HG03060 (cell line): ENCODE measurements around the gene HEBP1.

Experiments
- ATAC-seq: cut with Tn5 transposase; IDR thresholded peaks from one replicate; pipeline ENCODE4 v1.9.1; 2021; ENCODE audit warnings: low read depth, moderate number of reproducible peaks; ENCODE audit not compliant: unreplicated experiment

HEBP1 gene

DNA sequence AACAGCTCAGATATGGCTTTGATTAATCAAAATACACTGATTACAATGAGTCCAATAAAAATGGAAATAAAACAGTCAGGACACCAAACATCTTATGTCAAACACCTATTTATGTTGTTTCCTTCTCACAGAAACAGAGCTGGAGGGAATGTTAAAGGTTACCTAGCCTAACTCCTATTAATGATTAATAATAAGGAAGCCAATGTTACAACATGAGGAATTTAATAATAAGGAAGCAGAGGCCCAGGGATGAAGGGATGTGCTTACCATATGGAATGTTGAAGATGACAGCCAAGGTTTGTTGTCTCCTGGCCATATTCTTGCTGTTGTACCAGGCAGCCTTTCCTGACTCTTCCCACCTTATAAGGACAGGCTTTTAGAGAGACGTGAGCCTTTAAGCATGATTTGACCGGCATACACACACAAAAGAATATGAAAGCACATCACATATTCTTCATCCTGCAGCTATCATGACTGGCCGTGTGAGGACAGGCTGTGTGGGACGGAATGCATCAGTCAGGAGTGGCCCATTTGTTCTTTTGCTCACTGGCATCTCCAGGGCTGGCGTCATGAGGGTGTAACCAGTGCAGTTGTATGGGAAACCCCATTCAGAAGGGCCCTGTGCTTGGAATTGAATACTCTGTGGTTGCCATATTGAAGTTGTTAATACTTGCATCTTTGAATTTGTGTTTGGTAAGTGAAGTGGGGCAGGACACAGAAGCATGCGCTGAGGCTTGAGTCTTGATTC, 45.0 kb downstream of the HEBP1 start:
- ATAC-seq: no peak

DNA sequence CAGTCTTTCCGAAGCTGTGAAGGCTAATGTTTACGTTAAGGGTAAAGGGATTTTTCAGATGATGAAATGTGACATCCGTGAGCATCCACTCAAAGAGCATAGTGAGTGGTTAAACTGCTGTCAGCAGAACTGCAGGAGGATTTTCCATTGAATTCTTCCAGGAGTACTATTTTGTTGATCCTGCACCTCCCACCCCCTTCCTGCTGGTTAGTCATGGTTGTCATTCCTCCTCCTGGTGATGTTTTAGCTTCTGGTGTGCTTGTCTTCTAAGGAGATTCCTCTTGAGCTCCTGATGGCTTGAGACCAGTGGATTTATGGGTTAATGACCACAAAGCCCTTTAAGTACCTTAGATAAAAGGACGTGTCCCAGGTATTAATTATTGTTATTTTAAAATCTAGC, 45.7 kb downstream of the HEBP1 start:
- ATAC-seq: no peak

DNA sequence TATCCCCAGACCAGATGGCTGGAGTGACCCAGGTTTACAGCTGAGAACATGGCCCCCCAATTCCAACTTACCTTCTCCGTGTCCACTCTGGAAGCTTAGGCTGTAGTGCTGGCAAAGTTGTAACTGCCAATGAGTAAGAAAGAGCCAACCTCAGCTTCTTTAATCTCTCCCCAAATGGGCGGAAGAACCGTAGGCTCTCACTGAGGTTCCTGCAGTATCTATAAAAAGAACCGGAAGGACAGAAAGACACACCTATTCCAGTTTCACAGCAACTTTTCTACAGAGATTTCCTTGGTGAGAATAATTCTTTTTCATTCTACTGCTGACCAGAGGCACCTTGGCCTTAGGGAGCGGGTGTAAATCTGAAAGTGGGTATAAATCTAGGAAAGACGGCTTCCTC, 48.0 kb downstream of the HEBP1 start, which contains the start of gene GPRC5D:
TSS of gene GPRC5D (minus strand) at position 135 of the 400 bp plus-strand sequence. CDS start 1,786 bp downstream, outside the sequence.
- no peak for ATAC-seq

DNA sequence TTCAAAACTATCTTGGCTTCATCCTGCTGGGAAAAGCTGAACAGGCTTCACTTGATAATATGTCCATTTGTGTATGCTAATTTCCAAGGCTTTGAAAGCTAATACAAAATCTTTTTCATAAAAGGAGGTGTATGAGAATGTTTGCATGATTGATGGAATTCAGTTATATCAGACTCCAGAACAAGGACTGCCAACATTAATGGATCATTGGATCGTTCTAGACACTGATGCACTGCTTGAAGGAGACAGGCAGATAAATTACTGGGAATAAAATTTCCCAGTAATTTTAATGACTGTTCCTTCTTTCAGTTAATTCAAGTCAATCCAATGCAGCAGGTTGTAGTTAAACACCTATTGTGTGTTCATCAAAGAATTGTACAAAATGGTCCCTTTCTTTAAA, 48.6 kb downstream of the HEBP1 start:
- no peak for ATAC-seq

DNA sequence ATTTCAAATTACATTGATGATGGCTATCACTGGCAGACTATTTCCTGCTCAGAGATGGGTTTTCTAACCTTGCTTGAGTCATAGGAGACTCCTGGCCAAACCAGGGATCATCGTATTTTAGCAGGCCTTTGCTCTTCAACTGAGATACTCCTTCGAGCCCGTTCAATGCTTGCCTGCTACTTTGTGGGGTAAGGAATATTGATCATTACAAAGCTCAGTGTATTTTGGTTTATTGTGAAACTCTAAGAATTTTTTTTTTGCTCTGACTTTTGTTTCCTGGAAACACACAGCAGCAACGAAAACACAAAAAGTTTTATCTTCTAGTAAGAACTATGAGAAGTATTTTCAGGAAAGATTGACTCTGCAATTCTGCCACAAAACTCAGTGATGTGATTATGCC, 52.2 kb downstream of the HEBP1 start:
- no peak for ATAC-seq

DNA sequence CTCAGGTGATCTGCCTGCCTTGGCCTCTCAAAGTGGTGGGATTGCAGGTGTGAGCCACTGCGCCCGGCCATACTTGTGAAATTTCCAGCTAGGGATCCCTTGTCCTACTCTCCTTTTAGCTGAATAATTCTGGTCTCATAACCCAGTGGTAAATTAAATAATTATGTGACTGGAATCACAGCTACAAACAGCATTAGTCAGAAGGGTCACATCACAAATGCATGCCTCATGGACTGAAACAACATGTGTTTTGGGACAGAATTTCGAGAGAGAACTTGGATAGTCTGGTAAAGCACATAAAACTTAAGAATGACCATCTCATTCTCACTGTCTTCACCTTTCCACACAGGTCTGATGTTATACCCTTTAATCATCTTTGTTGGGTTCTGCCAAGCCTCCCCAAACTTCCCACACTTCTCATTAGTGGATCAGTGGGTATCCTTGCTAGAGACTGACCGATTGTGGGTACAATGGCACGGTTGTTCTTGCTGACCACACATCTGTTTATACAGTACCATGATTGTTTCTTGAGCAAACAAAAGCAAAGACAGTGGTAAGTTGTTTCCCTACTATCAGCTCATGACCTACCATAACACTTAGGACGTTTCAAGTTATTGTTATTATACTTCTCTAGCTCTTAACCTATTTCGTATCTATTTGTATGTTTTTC, 53.2 kb downstream of the HEBP1 start:
- no peak for ATAC-seq

DNA sequence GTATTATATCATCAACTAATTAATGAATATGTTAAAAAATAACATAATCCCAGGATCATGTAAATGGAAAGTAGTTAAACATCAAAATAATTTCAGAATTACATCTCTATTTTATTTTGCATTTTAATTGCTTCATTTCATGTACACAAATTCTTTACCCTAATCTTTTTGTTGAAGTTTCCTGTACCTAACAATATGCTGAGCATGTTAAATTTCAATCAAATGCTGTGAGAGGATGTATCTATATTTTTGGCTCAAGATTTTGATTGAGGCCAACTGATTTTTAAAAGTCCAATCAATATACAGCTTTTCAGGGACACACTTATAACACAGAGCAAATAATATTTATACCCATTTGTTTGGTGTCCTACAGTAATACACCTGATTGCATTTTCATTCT, 54.5 kb downstream of the HEBP1 start:
- ATAC-seq: no peak

DNA sequence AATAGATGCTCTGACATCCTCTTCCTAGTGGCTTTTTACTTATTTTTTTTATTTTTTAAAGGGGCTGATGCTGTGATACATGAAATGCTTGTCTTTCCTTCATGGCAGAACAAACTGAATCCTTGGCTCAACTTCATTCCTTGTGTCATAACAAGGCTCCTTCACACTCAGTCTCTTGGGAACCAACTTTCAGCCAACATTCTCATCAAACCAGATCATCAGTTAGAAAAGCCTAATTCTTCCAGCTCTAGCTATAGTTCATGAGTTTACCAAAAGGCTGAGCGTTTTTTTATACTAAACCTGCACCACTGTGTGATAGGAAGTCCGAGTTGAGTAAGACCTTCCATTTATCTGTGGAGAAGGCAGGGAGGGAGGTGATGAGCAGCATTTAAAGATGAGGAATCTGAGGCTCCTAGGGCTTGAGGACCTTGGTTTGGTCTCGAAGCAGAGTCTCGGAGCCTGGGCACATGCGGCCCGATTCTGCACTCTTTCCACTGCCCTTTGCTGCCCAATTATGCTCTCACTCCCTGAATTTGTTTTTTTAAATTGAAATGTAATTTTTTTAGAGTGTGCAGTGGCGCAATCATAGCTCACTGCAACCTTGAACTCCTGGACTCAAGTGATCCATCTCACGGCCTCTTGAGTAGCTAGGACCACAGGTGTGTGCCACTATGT, 56.3 kb downstream of the HEBP1 start:
- ATAC-seq: no peak

DNA sequence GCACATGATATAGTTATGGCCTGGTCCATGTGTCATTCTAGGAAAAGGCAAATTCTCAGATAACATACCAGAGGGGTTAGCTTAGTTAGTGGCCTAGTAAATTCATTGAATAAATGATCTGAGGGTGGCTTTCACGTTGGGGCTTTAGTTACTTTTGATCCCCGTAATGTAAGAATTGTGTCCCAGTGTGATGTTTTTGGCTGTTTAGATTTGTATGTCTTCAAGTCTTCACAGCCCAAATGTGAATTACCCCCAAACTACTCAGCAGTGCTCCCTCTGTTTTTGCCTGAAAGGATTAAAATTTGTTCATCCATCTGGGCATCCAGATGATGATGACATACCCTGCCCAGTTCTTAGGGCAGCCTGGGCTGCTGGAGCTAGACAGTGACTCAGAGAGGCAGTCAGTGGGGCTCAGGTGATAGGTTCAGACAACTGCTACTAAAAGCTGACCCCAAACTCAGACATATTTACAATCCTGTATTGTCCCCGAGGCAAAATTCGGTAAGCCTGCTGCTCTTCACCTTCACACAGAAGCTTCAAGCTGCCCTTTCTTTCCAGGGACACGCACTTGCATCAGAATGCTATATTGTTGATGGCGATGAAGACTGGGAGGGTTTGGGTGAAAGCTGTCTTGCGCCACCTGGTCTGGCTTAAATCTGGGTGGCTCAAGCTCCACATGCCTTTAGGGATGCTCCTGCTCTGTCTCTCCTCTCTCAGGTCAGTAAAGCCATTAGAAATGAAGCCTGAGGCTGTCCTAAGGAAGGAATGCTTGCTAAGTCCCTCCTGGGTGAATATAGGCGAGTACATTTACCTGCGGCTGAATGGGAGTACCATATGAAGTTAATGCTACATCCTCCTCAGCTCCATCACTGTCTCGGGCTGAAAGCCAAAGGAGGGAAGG, 58.4 kb downstream of the HEBP1 start:
- no peak for ATAC-seq

DNA sequence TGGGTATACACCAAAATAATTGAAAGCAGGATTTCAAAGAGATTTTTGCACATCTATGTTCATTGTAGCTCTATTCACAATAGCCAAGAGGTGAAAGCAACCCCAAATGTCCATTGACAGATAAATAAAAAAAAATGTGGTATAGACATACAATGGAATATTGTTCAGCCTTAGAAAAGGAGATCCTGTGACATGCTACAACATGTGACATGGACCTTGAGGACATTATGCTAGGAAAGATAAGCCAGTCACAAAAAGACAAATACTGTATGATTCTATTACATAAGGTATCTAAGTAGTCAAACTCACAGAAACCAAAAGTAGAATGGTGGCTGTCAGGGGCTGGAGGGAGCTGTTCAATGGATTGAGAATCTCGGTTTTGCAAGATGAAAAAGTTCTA, 60.2 kb downstream of the HEBP1 start:
- ATAC-seq: no peak

DNA sequence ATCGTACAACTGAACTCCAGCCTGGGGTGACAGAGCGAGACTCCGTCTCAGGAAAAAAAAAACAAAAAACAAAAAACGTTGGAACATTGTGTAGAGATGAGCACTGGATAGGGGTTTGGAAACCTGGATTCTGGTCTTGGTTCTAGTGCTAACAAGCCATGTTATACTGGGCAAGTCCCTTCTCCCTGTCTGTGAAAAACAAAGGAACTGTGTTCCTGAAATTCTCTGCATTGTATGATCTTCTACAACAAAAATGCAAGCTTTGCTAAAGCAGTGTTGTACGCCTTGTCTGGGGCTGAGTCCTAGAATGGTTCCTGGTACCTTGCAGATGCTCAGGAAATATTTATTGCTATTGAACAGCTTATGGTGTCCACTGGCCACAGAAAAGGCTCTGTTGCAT, 61.5 kb downstream of the HEBP1 start:
- ATAC-seq: no peak

DNA sequence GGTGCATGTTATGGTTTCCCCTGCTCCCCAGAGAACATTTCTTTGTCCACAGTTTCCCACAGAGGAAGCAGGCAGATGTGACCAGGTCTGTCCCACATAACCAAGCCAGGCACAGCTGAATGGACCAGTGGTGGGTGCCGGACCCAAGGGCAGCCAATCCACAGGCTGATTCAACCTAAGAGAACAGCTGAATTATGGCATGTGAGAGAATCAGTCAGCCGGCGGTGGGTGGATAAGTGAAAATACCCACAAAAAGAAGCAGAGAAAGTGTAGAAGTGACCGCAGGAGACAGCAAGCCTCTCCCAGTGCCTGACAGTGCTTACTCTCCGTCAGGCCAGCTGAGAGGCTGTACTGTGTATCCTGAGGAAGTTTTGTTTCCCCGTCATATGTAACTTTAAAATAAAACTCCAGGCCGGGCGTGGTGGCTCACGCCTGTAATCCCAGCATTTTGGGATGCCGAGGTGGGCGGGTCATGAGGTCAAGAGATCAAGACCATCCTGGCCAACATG, 63.0 kb downstream of the HEBP1 start:
- no peak for ATAC-seq

DNA sequence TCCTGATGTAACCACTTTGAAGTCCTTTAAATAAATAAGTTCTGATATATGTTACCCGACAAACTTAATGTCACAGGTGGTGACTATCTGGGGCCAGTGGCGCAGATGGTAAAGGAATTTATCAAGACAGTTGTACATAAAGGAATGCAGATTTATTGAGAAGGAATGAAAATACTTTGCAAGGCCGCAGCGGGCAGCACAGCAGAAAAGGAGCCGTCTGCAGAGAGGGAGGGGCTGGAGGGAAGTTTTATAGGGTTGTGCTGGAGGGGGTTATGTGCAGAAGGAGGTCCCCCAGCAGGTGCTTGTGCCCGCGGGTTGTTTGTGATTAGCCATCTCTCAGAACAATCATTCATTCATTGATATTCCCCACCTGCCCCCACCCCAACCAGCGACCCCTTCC, 65.5 kb downstream of the HEBP1 start:
- ATAC-seq: no peak

DNA sequence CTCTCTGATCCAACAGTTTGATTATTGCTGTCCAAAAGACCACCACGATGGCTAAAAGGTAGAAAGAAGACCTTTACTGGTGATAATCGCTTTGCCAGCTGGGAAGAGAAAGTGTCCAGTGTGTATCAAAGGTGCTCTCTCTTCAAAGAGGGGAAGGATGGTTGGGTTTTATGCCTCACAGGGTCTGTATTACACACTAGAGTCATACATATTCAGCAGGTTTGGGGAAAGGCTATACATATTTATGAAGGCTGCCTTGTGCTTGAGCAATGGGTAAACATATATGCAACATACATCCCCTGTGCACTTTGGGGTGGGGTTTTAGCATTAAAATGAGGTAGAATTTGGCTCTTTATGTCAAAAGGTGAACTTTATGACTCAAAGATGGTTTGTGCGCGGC, 66.3 kb downstream of the HEBP1 start:
- no peak for ATAC-seq

DNA sequence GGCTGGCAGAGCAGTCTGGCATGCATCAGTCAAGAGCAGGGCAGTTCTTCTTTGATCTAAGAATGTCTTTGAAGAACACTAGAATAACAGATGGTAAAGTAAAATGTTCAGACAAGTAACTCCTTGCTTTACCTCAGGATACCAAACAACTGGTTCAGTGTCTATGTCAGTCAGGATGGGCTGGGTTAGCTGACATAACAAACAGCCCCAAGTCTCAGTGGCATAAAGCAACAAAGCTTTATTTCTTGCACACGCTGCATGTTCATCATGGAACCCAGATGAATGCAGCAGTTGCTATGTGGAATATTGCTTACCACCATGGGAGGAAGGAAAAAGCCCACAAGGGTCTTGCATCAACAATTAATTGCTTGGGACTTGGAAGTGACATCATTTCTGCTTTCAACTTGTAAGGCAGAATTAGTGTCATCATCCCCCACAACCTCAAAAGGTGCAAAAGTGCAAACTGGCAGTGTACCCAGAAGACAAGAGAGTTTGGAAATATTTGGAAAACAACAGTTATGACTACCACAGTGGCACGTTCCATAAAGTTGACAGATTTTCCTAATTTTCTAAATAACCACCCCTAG, 69.3 kb downstream of the HEBP1 start:
- no peak for ATAC-seq

DNA sequence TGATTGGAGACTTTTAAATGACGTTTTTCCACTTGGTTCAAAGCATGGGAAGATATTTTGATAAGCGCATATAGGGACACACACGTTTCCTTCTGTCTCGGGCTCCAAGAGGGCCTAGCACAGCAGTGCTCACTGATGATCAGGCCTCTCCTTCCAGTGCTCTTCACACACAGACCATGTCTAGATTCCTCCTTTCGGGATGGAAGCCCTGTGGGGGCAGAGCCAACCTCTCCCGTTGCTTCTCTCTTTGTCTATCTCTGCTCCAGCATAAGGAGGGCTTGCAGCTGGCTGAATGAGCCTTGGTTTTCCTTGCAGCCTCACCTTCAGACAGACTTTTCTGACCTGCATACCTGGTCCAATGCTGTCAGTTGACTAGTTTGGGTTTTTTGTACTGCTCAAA, 70.4 kb downstream of the HEBP1 start:
- ATAC-seq: no peak

DNA sequence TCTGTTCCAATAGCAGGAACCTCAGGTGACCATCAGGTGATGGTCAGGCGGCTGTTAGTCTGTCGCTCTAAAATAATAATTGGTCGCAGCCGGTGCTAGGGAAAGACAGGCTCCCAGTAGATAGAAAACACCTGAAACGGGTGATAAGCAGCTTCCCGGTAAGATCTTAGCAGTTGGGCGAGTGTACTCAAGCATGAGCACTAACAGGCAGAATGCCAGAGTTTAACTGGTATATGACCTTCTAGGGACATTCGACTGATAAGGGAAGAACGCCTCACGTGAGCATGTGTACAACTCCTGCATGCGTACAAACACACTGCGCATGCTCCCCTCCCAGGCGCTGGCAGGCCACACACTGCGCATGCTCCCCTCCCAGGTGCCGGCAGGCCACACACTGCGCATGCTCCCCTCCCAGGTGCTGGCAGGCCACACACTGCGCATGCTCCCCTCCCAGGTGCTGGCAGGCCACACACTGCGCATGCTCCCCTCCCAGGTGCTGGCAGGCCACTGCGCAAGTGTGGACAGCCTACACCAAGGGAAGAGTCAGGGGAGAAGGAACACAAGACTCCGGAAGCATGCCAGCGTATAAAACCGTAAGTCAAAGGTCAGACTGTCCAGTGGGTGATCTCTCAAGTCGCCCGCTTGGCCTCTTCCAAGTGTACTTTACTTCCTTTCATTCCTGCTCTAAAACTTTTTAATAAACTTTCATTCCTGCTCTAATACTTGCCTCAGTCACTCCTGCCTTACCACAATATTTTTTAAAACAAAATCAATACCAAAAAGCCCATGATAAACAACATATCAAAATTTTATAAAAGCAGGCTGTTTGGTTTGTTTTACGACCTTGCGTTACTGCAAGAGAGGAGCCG, 72.6 kb downstream of the HEBP1 start:
- ATAC-seq: no peak

DNA sequence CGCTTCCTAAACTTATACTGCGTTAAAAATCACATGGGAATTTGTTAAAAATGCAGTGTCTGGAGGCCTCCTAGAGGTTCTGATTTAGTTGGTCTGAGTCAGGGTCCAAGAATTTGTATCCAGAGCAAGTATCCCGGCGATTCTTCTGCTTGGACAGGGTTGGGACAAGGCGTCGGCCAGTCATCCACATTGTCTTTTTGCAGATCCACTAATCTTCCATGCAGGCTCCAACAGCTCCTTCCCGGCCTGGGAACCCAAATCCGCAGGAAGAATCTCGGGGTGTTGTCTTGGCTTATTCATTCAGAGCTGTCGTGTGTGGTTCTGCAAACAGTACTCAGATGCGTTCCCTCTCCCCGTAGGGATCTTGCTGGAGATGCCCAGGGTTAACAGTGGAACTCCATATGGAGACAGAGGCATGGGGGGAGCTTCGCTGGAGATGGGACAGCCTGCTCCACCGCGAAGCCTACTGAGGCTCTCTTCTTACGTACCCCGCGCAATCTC, 73.4 kb downstream of the HEBP1 start:
- ATAC-seq: no peak

DNA sequence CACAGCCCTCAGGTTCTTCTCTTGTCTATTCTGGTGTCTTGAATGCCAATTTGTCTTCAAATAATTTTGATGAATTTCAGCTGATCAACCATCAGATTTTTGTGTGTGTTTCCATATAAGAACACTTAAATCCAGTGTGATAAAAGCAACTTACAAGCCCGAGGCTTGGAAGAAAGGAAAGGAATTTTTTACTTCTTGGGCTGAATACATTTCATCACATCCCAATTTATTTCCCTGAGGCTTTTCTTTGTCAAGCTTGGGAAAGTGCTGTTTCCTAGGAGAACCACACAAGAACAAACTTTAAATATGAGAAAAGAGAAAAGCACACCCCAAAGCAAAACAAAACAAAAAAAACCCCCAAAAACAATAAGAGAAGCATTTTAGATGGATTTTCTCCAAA, 74.7 kb downstream of the HEBP1 start:
- no peak for ATAC-seq
